Testis (tissue), 3 donors: Measurements from ENCODE around the gene AQP12A. TPM values are rescaled to one million over a fixed set of nuclear protein-coding genes. Genes with fewer than 3 reads are reported as not detected.

ENCODE experiments used
- DNase-seq: peaks from one replicate; pipeline ENCODE4 v3.0.0-alpha.2; 2019
- H3K27ac ChIP-seq, 2 donors: fragments of 200-600 bp; sonication (generic); one replicate each; pipeline ENCODE4 v1.5.1; 2019
- H3K27me3 ChIP-seq: fragments of 200-600 bp; sonication (generic); one replicate; pipeline ENCODE4 v1.5.1; 2019
- H3K36me3 ChIP-seq: fragments of 200-600 bp; sonication (generic); one replicate; pipeline ENCODE4 v1.5.1; 2017; ENCODE audit warnings: low read depth; ENCODE audit errors: missing control alignments
- H3K4me1 ChIP-seq: fragments of 200-600 bp; sonication (generic); one replicate; pipeline ENCODE4 v1.5.1; 2019
- H3K4me3 ChIP-seq, 2 donors: fragments of 200-600 bp; sonication (generic); one replicate each; pipeline ENCODE4 v1.5.1; 2017 to 2019
- H3K9me3 ChIP-seq: fragments of 200-600 bp; sonication (generic); one replicate; pipeline ENCODE4 v1.5.1; 2017
- POLR2A ChIP-seq: fragments of 450-650 bp; IDR thresholded peaks from one replicate; pipeline ENCODE4 v1.6.1; 2017; ENCODE audit warnings: antibody characterized with exemption, mild to moderate bottlenecking, moderate library complexity
- WGBS, 2 donors: methylation state at CpG; one replicate each; pipeline ENCODE4 v1.1.5; 2018; 5-methylcytosine and 5-hydroxymethylcytosine counted together
- intact Hi-C: fragments of 100-400 bp; cut with DNase I; formaldehyde crosslinking; loops from one replicate; pipeline ENCODE4 v1.15.1; 2023; ENCODE audit warnings: low total_unique reads
- polyA plus RNA-seq: library from polyadenylated mRNA; stranded (reverse); fragments of 350-450 nt; fragmentation: Illumina TruSeq; extraction: RNeasy Lipid Tissue Mini Kit (QIAGEN cat#74804); gene quantifications from one replicate; pipeline ENCODE4 v1.2.3, GENCODE V29; 2014; ENCODE audit warnings: low read depth, low replicate concordance; ENCODE audit not compliant: insufficient read depth
- total RNA-seq, 2 donors: library from RNA; depleted of rRNA; stranded (reverse); fragments of >200 nt; gene quantifications; one replicate each; pipeline ENCODE4 v1.2.3, GENCODE V29; 2016
- TF ChIP-seq, protein P1 (sequence below), 3 experiments: fragments of 450-650 bp in 2 of 3; fragments of 200-600 bp in 1 of 3; sonication (generic) in 1 of 3; IDR thresholded peaks; one replicate each; pipeline ENCODE4 v1.5.1; 2016 to 2019; ENCODE audit warnings: antibody characterized with exemption in 3 of 3, mild to moderate bottlenecking in 2 of 3, moderate library complexity in 1 of 3

Gene AQP12A
- total and polyA plus RNA-seq, 3 donors from 2014 or later, result not detected

DNA sequence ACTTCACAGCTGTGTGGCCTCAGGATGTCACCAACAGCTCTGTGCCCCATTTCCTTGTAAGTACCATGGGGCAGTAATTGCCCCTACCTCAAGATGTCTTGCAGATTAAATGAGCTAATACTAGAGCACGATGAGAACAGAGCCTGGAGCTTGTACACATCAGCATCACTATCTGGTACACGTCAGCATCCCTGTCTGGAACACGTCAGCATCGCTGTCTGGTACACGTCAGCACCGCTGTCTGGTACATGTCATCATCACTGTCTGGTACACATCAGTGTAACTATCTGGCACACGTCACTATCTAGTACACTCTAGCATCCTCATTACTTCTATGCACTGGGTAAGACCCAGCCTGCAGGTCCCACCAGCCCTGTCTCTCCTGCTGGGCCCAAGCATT is 37.2 kb downstream of the AQP12A start:
- Histone ChIP-seq H3K9me3 (no peaks in the 10 kb centered on the region), H3K27ac (no peak overlapping the region), H3K4me3 (no peak overlapping the region), H3K4me1 (no peaks in the 10 kb centered on the region), H3K27me3 (no peaks in the 10 kb centered on the region), H3K36me3 (no peaks in the 10 kb centered on the region)
- DNase-seq, result no peak
- intact Hi-C loops, result no loop called here
- 75 to 95% methylated on average over 7 of the region's 7 CpGs for whole genome bisulfite sequencing, 2 donors
- TF ChIP-seq, protein P1, sequence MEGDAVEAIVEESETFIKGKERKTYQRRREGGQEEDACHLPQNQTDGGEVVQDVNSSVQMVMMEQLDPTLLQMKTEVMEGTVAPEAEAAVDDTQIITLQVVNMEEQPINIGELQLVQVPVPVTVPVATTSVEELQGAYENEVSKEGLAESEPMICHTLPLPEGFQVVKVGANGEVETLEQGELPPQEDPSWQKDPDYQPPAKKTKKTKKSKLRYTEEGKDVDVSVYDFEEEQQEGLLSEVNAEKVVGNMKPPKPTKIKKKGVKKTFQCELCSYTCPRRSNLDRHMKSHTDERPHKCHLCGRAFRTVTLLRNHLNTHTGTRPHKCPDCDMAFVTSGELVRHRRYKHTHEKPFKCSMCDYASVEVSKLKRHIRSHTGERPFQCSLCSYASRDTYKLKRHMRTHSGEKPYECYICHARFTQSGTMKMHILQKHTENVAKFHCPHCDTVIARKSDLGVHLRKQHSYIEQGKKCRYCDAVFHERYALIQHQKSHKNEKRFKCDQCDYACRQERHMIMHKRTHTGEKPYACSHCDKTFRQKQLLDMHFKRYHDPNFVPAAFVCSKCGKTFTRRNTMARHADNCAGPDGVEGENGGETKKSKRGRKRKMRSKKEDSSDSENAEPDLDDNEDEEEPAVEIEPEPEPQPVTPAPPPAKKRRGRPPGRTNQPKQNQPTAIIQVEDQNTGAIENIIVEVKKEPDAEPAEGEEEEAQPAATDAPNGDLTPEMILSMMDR (IDR thresholded peaks at IDR 0.05), result no peak
- TF ChIP-seq POLR2A, result no peak

DNA sequence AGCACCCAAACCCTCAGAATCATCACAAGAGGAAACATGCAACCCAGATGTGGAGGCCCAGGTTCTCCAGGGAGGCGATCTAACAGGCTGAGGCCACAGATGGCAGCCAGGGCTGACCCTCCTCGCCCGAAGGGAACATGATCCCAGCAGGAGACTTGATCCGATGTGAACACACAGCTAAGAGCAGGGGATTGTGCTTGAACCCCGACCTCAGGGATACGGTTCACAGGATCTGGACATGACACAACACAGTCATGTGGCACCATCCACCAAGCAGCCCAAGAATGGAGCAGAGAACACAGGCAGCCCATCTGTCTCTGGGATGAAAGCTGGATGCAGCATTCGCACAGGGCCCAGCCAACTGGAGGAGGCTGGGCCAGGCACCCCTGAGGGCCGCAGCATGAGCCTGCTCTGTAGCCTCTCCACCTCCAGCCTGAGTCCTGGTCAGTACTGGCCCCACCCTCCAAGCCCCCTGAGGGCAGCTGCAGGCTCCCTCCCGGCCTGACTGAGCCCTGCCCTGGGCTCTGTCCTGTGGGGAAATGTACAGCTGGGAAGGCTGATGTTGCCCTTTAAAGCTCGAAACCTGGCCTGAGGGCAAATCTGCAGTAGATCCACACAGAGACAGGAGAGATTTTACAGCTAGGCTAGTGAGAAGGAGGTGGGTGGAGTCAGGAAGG is 39.0 kb downstream of the AQP12A start:
- Histone ChIP-seq H3K27ac (no peak overlapping the region), H3K27me3 (no peaks in the 10 kb centered on the region), H3K36me3 (no peaks in the 10 kb centered on the region), H3K4me3 (no peak overlapping the region), H3K9me3 (no peaks in the 10 kb centered on the region), H3K4me1 (no peaks in the 10 kb centered on the region)
- intact Hi-C loops, result no loop called here
- no peak for DNase-seq
- no peak for TF ChIP-seq POLR2A
- TF ChIP-seq, protein P1 (IDR thresholded peaks at IDR 0.05), result no peak
- WGBS, 2 donors, result 82 to 86% methylated on average over 6 to 10 of the region's 10 CpGs

DNA sequence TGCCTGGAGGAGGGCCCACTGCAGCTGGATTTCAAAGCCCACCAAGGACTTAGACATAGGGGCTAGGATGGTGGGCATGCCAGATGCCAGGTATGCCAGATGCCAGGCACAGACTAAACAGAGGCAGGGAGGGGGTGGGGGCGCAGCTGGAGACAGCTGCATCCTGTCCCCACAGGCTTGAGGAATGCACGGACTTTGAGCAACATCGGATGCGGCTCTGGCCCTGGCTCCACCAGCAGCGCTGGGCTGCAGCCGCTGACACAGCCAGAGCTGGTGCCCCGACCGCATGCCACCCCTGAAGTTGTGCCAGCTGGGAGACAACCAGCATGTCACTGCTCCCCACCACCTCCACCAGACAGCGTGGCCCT is 39.5 kb downstream of the AQP12A start:
- Histone ChIP-seq H3K4me3 (no peak overlapping the region), H3K27ac (no peak overlapping the region), H3K9me3 (no peaks in the 10 kb centered on the region), H3K4me1 (no peaks in the 10 kb centered on the region), H3K36me3 (no peaks in the 10 kb centered on the region), H3K27me3 (no peaks in the 10 kb centered on the region)
- TF ChIP-seq, protein P1 (IDR thresholded peaks at IDR 0.05), result no peak
- no peak for TF ChIP-seq POLR2A
- no peak for DNase-seq
- intact Hi-C loops, result no loop called here
- WGBS, 2 donors, result 52 to 70% methylated on average over 2 to 9 of the region's 9 CpGs

DNA sequence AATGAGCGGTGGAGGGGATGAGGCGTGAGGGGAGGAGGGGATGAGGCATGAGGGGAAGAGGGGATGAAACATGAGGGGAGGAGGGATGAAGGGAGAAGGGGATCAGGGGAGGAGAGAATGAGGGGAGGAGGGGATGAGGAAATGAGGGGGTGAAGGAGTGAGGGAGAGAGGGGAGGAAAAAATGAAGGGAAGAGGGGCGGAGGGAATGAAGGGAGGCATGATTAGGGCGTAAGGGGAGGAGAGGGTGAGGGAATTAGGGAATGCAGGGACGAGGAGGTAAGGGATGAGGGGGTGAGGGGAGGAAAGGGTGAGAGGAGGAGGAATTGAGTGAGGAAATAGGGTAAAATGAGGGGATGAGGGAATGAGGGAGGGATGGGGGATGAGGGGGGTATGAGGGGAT is 40.5 kb downstream of the AQP12A start:
- 96 to 98% methylated on average over 5 of the region's 5 CpGs for WGBS, 2 donors
- no peak for DNase-seq
- H3K36me3 ChIP-seq, result no peaks in the 10 kb centered on the region
- intact Hi-C loops, result no loop called here
- H3K4me1 ChIP-seq, result no peaks in the 10 kb centered on the region
- H3K9me3 ChIP-seq, result no peaks in the 10 kb centered on the region
- H3K27me3 ChIP-seq, result no peaks in the 10 kb centered on the region
- H3K27ac ChIP-seq, result no peak overlapping the region
- H3K4me3 ChIP-seq, result no peak overlapping the region
- TF ChIP-seq, protein P1 (IDR thresholded peaks at IDR 0.05), result no peak
- TF ChIP-seq POLR2A, result no peak
